BJ (cell line): Measurements from ENCODE around the gene PALD1. TPM values are rescaled to one million over a fixed set of nuclear protein-coding genes. Genes with fewer than 3 reads are reported as not detected.
A peak's percentile ranks its signal among the peaks of the same experiment; 100 is the strongest.

Experiments used
- CTCF ChIA-PET: fragments of 350-600 bp; formaldehyde crosslinking; extraction: SDS; loops from one replicate; lab custom pipeline; 2021; ENCODE audit warnings: antibody characterized with exemption, inconsistent platforms; lab: Yijun Ruan, JAX
- POLR2A ChIA-PET: fragments of 300-600 bp; sonication (Branson Sonifier 250); formaldehyde crosslinking; extraction: SDS; loops from one replicate; lab custom pipeline; 2021; ENCODE audit warnings: antibody characterized with exemption; lab: Charles Lee
- DNase-seq: peaks from one replicate; pipeline ENCODE4 v3.0.0-alpha.2; 2011; ENCODE audit warnings: low read depth
- H3K27me3 ChIP-seq: 2 replicates; pipeline ENCODE4 v1.6.0; 2011; ENCODE audit warnings: low read length; ENCODE audit not compliant: control insufficient read depth, insufficient read depth
- H3K36me3 ChIP-seq: 2 replicates; pipeline ENCODE4 v1.5.1; 2011; ENCODE audit warnings: low read length; ENCODE audit not compliant: control insufficient read depth, insufficient read depth
- H3K4me3 ChIP-seq: 2 replicates; pipeline ENCODE4 v1.5.1; 2011; ENCODE audit warnings: low read depth, mild to moderate bottlenecking, control low read depth, low read length
- CTCF ChIP-seq: IDR thresholded peaks from 2 replicates; pipeline ENCODE4 v1.5.1; 2011; ENCODE audit warnings: low read depth, mild to moderate bottlenecking, control low read depth, inconsistent platforms, low read length, moderate library complexity; ENCODE audit not compliant: insufficient read depth
- polyA plus RNA-seq: library from polyadenylated mRNA; depleted of rRNA; stranded (reverse); fragments of >200 nt; gene quantifications from 2 replicates; pipeline ENCODE4 v1.2.3, GENCODE V29; 2011

Gene PALD1
- polyA plus RNA-seq, 1 experiment: 0.10 TPM

- Histone ChIP-seq H3K27me3 (peaks cover 10% of the 10 kb centered on the region), H3K36me3 (no peaks in the 10 kb centered on the region), H3K4me3 (0 out of 2 replicates have a peak overlapping the region, but pooled peaks have one; percentile 4)
- CTCF ChIA-PET: interaction anchor here (7.4 kb wide), 1 partner anchor 82 kb away, joined by 123 read pairs; no protein-coding TSS in a partner anchor
- DNase-seq: no peak
- POLR2A ChIA-PET: no interaction called here
- TF ChIP-seq CTCF: no peak
Observed at GRCh38 chr10:70458329-70459060, 20.1 kb upstream of the PALD1 start.

- ChIA-PET CTCF (interaction anchor here (0.6 to 7.4 kb wide), 5 partner anchors 13 to 187 kb away, joined by 3 to 123 read pairs (median 13); no protein-coding TSS in a partner anchor), POLR2A (no interaction called here)
- Histone ChIP-seq H3K36me3 (no peaks in the 10 kb centered on the region), H3K27me3 (peaks cover 10% of the 10 kb centered on the region), H3K4me3 (no peak overlapping the region)
- DNase-seq: no peak
- no peak for TF ChIP-seq CTCF
Observed at GRCh38 chr10:70459061-70459773, 19.4 kb upstream of the PALD1 start.

GRCh38 chr10:70459774-70460490, 18.6 kb upstream of the PALD1 start:
- Histone ChIP-seq H3K27me3 (peaks cover 10% of the 10 kb centered on the region), H3K36me3 (no peaks in the 10 kb centered on the region), H3K4me3 (no peak overlapping the region)
- ChIA-PET CTCF (interaction anchor here (0.6 to 7.4 kb wide), 10 partner anchors 10 to 301 kb away, joined by 3 to 123 read pairs (median 12); no protein-coding TSS in a partner anchor), POLR2A (no interaction called here)
- no peak for DNase-seq
- TF ChIP-seq CTCF: no peak

- ChIA-PET POLR2A (no interaction called here), CTCF (interaction anchor here (0.5 to 7.4 kb wide), 32 partner anchors 11 to 1564 kb away, joined by 3 to 123 read pairs (median 5); partner anchors contain the start of gene EIF4EBP2)
- Histone ChIP-seq H3K36me3 (no peaks in the 10 kb centered on the region), H3K27me3 (peaks cover 5% of the 10 kb centered on the region; the same call in 1 of the 2 replicates), H3K4me3 (no peak overlapping the region)
- no peak for DNase-seq
- TF ChIP-seq CTCF: peak; percentile 88
Observed at GRCh38 chr10:70461397-70462348, 16.9 kb upstream of the PALD1 start.
